Measurements from ENCODE around the gene CD79B.

The CD79B gene

DNA sequence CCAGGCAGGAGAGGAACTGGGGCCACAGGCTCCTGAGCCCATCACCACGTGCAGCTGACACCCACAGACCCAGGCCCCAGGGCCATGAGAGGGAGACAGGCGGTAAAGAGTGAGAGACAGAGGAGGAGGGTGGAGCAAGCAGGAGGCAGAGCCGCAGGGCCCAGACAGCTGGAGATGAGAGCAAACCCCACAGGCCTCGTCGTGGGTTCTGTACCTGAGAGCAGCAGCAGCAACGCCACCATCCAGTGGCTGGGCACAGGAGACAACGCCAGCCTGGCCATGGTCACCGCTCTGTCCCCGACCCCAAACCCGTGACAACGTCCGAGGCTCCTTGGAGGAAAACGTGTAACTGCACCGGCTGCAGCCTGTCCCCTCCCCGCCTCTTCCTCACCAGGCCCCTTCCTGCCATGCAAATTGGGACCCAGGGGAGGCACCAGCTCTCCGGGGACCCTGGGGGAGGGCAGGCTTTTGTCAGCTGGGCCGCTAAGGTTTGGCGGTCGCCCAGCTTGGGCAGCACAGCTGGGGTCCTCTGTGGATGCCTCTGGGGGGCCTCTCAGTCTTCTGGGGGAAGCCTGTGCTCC lies at the start of gene CD79B:
Gene CD79B (minus strand): TSS at position 351 of the 581 bp plus-strand sequence. CDS start 70 bp downstream, at position 281.
- DNase-seq = no peak

- no peak for DNase-seq
These were observed 46.4 kb upstream of the CD79B start for GRCh38 chr17:63978272-63979200.

GRCh38 chr17:63976702-63977101 lies 44.6 kb upstream of the CD79B start:
- DNase-seq = no peak

DNA sequence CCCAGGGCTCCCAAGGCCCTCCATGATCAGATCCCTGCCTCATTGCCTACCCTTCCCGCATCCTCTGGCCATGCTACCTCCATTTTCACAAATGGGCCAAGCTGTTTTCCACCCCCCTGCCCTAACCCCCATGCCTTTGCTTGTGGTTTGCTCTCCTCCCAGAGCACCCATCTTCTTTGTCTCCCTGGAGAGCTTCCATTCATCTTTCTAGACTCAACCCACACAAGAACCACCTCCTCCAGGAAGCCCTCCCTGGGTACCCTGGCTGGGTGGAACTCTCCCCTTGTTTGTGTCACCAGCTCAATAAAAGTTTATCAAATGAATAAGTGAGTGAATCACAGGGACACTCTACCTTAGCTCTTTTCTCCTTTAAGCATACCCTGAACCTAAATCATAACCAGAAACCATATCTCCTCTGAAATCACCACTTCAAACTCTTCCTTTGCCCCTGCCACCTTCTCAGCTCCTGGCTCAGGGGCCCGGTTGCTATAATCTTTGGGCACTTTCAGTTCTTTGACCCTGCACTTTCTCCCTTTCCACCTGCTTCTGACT lies 43.5 kb upstream of the CD79B start:
- DNase-seq = no peak

DNA sequence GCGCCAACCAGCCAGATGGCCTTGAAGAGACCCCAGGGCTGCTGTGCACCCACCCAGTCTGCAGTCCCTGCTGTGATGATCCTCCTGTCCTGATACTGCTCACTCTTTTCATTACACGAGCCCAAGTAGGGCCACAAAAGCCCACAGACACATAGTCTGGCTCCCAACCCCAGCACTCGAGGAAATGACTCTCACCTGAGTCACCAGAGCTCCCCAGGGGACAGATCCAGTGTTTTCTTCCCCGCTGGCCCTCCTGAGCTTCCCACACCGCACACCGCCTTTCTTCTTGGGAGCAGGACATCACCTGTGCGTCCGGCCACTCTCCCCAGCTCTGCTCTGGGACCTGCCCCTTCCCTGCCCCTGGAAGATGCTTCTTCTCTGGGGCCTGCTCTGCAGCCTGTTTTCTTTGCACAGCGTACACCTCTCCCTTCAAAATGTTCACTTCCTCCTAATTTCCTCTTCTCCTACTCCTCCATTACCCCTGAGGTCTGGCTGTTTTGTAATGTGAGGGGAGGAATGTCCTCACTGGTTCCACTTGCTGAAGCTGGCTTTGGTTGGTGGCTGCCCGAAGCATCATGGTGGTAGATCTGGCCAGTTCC lies 42.6 kb upstream of the CD79B start:
- no peak for DNase-seq

- DNase-seq = no peak
These were observed 41.9 kb upstream of the CD79B start for GRCh38 chr17:63973930-63974593.

DNA sequence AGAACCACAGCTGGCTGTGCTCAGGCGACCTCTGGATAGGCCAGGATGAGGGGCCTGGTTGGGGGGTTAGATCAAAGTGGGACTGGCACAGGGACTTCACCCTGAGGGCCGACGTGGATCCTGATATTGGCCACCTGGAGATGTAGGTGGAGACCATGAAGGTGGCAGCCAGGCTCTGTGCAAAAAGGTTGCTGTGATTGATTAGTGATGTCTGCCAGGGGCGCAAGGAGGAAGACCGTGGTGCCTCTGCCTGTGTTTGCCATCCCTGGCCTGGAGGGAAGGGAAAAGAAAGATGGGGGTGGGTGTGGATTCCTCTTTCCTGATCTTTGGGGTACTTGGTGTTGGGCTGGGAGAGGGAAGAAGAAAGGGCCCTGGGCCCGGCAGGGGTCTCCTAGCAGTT lies 41.1 kb upstream of the CD79B start:
- DNase-seq = no peak

- DNase-seq = no peak
These were observed 40.7 kb upstream of the CD79B start, which contains the start of gene SCN4A for GRCh38 chr17:63972796-63973195. Gene SCN4A, minus strand, starts transcription at chr17:63972918. Its CDS starts 77 bp downstream, at chr17:63972841.

DNA sequence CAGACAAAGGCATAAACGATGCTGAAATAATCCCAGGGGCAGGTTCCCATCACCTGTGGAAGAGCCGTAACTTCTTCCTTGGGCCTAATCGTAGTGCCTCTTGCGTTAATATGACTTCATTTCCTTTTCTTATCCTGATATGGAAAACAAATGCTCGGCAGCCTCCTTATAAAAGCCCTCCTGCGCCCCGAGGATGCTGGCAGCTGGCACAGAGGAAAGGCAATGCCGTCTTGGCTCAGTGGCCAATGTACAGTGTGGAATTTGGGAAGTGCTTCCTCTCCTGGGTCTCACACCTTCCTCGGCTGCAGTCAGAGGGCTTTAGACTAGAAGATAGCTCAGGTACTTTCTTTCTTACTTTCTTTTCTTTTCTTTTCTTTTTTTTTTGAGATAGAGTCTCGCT lies 37.1 kb upstream of the CD79B start:
- no peak for DNase-seq

- DNase-seq = no peak
These were observed 35.8 kb upstream of the CD79B start for GRCh38 chr17:63967953-63968352.

- no peak for DNase-seq
These were observed 34.6 kb upstream of the CD79B start for GRCh38 chr17:63966646-63967264.

- DNase-seq = no peak
These were observed 31.0 kb upstream of the CD79B start for GRCh38 chr17:63963123-63963522.

DNA sequence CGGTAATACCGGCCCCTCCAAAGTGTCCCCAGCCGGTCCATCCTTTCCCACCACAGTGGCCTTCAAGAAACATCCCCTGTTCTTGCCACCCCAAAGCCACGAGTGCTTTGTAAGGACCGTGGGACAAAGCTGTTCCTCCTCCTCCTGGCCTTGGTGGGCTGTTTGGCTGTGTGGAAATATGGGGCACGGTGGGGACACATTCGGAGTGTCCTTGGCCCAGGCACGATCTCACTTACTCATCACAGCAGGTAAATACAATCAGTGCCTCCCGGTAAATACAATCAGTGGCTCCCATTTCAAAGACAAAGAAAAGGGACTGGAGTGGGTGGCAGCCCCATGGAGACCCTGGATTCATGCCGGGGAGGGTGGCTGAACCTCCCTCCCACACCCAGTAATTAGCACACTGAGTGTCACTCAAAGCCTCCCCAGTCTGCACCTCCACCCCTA lies 30.2 kb upstream of the CD79B start:
- DNase-seq = no peak

DNA sequence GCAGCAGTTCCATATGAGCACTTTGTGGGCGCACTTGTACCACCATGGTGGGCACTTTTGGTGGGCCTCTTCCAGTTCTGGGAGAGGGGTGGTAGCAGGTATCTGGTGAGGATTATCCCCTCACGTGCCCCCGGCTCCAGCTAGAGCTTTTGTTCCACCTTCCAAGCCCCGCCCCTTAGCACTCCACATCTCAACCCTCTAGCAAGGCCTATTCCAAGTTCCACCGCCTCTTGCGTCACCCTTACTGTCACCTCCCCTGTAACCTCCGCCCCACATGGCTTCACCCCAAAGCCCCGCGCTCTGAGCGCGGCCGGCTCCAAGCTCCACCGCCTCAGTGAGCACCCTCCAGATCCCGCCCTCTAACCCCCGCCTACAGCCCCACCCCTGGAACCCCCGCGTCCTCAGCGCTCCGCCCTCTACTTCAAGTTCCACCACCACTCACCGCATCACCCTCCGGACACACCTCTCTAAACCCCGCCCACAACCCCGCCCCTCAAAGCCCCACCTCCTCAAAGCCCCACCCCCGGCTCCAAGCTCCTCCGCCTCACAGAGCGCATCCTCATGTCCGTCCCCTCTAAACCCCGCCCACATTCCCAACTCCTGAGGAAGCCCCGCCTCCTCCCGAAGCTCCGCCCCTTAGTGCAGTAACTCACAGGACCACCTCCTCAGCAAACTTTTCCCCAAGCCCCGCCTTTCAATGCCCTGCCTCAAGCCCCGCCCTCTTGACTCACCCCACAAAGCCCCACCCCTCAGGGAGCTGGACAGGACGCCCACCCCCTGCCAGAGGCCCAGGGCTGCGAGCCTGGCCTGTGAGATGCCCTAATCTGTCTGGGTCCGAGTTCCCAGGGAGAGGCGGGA lies 29.5 kb upstream of the CD79B start:
- no peak for DNase-seq

DNA sequence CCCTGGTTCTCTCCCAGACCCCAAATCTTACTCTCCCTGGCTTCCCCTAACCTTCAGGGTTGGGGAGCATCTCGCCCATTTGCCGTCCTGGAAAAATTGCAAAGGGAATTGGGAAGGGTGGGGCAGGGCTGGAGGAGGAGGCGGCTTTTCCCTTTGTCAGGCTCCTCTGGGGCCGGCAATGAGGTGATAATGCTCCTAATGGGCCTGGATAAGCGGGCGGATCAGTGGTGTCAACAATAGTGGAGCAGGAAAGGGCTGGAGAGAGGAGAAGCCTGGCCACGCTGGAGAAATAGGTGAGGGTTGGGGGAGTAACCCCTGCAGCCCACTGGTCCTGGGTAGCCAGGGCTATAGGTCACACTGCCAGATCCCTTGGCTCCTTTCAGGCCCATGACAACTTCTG lies 28.3 kb upstream of the CD79B start:
- no peak for DNase-seq

GRCh38 chr17:63960006-63960405 lies 27.9 kb upstream of the CD79B start:
- DNase-seq = no peak

DNA sequence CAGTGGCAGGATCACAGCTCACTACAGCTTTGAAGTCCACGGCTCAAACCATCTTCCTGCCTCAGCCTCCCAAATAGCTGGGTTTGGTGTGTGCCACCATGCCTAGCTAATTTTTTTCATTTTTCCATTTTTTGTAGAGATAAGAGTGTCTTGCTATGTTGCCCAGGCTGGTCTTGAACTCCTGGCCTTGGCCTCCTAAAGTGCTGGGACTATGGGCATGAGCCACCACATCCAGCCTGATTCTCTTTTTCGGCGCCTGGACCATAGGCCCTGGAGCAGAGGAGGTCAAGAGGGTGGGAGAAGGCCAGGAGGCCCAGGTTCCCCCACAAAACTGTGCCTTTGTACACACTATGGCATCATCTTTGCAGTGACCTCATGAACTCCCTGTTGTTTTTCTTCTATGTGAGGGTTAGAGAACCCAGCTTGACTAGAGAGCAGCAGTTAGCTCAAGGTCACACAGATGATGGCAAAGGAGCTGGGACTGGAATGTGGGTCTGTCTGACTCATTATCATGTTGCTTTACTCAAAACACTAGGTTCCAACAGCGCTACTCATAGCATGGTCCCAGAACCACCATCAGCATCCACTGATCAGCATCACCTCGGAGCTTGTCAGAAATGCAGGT lies 24.3 kb upstream of the CD79B start:
- DNase-seq = no peak

DNA sequence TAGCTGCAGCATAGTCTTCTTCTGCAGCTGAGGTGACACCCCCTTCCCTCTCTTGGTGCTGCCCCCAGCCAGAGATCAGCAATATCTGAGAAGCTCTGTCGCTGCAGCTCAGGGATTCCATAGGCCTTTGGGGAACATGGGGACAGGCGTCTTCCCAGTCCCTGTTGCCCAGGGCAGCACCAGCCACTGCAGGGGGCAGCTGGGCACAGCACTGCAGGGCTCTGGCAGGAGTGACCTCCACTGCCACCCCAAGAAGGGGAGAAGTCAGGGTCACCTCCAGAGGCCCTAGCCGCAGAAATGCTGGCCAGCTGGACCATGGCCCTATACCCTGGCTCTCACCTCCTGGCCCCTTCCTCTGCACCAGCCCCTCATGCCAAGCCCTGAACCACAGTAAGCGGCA lies 23.7 kb upstream of the CD79B start:
- no peak for DNase-seq

DNA sequence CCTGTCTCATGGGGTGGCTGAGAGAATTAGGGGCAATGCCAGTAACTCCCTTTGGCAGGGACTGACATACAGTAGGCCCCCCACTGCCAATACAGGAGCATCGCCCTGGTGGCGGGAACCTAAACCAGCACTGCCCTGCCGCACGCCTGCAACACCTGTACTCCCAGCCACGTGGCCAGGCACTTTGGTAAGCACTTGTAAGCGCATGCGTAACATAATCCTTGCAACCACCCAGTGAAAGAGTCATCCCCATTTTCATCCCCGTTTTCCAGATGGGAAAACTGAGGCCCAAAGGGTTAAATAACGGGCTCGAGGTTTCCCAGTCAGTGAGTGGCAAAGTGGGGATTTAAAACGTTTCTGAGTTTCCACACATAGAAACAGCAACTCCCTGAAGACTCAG lies 23.1 kb upstream of the CD79B start:
- no peak for DNase-seq

DNA sequence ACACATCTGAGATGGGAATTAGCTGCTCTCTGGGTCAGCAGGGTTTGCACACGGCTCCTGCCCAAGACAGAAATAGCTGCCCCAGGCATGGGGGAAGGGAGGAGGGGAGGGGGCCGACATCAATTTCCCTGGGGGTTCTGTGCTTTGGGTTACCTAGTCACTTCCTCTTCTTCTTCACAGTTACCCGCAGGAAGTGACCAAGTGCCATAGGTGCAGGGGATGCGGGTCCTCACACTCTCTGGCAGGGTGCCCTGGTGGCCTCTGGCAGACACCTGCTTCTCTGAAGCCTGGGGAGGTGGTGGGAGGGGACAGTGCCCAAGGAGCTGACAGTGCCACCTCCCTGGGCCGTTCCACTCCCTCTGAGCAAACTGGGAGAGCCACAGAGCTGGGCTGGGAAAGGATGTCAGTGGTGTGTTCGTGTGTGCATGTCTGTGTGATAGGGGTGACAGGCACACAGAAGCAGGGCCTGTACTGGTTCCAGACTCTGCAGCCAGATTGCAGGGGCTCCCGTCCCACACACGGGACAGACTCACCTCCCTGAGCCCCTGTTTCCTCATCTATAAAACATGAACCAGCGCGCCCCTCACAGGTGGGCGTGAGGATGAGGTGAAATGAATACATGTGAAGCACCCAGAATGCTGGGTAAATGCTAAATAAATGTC lies 22.4 kb upstream of the CD79B start:
- DNase-seq = no peak

Measured in NCI-H446 (cell line).